GM18858 (cell line): ENCODE measurements around the gene DNAJB11.
A peak's percentile ranks its signal among the peaks of the same experiment; 100 is the strongest.
"Not testable (repeated sequence)": the region's sequence is repeated elsewhere in the genome, so short reads cannot be mapped to it uniquely, and the experiment has no call there.

Experiments
- ATAC-seq: cut with Tn5 transposase; IDR thresholded peaks from one replicate; pipeline ENCODE4 v1.9.1; 2021; ENCODE audit not compliant: unreplicated experiment

Gene DNAJB11

GRCh38 chr3:186551387-186551786, 19.1 kb upstream of the DNAJB11 start:
- ATAC-seq: no peak

- ATAC-seq: no peak
Observed at GRCh38 chr3:186552408-186553031, 18.0 kb upstream of the DNAJB11 start.

GRCh38 chr3:186564586-186564985, 5.9 kb upstream of the DNAJB11 start:
- no peak for ATAC-seq

- ATAC-seq: no peak
Observed at GRCh38 chr3:186566772-186567071, 3.8 kb upstream of the DNAJB11 start.

GRCh38 chr3:186567072-186567921, 3.2 kb upstream of the DNAJB11 start, which contains the start of gene TBCCD1:
TSS of gene TBCCD1 (minus strand) at chr3:186567339. CDS start at chr3:186564329, 3,010 bp downstream.
- ATAC-seq: peak; percentile 32

DNA sequence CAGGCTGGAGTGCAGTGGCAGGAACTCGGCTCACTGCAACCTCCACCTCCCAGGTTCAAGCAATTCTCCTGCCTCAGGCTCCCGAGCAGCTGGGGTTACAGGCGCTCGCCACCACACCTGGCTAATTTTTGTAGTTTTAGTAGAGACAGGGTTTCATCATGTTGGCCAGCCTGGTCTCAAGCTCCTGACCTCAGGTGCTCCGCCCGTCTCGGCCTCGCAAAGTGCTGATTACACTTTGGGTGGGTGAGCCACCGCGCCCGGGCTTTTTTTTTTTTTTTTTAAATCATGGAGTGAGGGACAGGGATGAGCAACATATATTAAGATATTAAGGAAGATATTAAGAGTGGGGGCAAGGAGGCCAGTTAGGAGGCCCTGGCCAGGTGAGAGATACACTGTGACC, 1.2 kb upstream of the DNAJB11 start:
- ATAC-seq: not testable (repeated sequence)

- ATAC-seq: no peak
Observed at GRCh38 chr3:186569779-186570095, 783 bp upstream of the DNAJB11 start.

- no peak for ATAC-seq
Observed at GRCh38 chr3:186570941-186571643, 572 bp downstream of the DNAJB11 start.

- no peak for ATAC-seq
Observed at GRCh38 chr3:186571644-186572013, 1.1 kb downstream of the DNAJB11 start.

- ATAC-seq: no peak
Observed at GRCh38 chr3:186577521-186577920, 7.0 kb downstream of the DNAJB11 start.

- ATAC-seq: no peak
Observed at GRCh38 chr3:186580785-186581184, 10.3 kb downstream of the DNAJB11 start.

DNA sequence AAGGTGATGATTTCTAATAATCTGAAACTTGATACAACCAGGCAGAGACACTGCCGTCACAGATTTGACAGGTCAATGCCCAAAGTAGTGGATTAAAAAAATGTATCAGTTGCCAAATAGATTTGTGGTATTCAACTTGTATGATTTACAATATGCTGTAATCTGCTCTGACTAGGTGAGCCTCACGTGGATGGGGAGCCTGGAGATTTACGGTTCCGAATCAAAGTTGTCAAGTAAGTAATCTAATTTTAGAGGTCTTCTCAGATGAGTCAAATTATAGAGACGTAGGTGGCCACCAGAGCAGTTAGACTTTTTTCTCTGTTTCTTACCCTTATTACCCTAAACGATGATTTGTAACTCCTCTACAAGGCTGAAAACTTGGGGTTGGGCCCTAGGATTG, 12.0 kb downstream of the DNAJB11 start:
- no peak for ATAC-seq

- ATAC-seq: no peak
Observed at GRCh38 chr3:186583831-186584230, 13.3 kb downstream of the DNAJB11 start.

GRCh38 chr3:186586245-186586644, 15.7 kb downstream of the DNAJB11 start:
- ATAC-seq: not testable (repeated sequence)

DNA sequence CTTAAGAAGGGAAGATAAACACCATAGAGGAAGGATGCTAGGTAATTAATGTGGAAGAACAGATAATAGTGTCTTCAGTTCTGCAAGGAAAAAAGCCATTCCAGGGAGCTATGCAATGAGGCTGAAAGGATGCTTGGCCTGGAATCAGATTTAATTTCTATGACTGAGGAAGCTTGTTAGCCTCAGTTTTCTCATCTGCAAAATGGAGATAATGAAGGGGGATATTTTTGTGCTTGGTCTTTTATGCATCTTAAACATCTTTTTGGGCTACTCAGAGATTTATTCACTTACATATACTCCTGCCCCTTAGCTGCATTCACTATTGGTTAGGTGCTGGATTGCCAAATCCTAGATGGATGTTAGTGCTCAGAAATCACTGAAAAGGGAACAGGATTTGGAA, 16.7 kb downstream of the DNAJB11 start:
- no peak for ATAC-seq

- no peak for ATAC-seq
Observed at GRCh38 chr3:186588632-186589031, 18.1 kb downstream of the DNAJB11 start.

DNA sequence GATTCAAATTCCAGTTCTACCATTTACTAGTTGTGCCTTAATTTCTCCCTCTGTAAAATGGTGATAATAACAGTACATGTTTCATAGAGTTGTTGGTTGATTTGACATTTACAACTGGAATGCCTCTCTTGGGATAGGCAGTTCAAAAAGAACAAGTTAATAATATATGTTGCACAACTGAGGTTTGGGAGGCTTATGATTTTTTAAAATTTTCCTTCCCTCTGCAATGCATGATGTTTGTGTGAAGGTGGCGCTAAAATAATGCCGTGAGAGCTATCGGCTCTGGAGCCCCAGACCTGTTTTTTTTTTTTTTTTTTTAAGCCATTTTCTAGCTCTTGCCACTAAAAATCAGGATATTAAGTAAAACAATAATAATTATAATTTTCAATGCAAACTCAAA, 18.6 kb downstream of the DNAJB11 start:
- no peak for ATAC-seq

DNA sequence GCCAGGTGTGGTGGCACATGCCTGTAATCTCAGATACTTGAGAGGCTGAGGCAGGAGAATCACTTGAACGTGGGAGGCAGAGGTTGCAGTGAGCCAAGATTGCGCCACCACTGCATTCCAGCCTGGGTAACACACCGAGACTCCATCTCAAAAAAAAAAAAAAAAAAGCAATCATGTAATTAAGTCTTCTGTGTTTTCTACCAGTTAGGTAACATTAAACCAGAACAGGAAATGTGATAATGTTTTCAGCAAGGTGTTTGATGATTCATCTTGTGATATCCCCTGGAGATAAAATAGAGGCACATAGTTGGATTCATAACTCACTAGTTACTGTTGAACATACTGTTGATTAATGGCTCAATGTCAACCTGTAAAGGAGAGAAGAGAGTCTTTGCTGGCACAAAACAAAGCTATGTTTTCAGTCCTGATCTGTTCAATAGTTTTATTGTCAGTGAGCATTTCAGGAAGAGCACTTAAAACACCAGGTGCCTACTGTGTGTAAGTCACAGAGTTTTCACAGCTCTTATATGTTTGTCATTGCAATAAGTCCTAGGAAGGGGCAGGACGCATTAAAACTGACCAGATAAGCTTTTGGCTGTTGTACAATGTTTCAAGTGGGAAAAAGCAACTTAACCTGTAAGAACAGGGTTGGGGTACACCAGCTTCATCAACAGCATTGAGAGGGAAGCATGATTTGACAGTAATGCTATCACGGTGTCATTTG, 19.5 kb downstream of the DNAJB11 start:
- no peak for ATAC-seq

GRCh38 chr3:186590580-186591295, 20.2 kb downstream of the DNAJB11 start:
- ATAC-seq: no peak

DNA sequence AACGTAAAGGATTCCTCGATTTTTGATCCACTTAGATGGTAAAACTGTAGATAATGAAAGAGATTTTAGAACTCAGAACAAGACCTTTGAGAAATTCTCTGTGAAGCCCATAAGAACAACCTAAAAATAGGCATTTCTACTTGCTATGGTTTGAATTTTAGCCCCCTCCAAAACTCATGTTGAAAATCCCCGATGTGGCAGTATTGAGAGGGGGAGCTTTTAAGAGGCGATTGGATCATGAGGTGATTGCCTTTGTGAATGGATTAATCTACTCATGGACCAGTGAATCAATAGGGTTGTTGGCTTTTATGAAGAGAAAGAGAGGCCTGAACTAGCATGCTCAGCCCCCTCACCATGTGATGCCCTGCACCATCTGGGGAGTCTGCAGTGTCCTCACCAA, 22.2 kb downstream of the DNAJB11 start:
- no peak for ATAC-seq

DNA sequence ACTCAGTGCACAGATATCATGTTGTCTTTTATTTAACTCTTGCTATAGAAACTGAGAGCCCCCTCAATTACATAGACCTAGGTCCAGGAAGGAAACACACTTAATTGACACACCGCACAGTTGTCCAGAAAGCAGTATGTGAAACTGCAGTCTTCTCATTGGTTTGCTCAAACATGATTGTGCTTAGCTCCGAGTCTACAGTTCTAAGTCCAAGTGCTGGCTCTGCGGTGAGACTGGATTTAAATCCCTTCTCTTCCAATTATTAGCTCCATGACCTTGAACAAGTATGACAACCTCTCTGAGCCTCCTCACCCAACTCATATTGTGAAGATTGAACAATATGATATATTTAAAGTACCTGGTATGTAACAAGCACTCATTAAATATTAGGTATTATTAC, 23.3 kb downstream of the DNAJB11 start:
- no peak for ATAC-seq
